NB4 (cell line): Measurements from ENCODE around the gene SLC22A2.

Experiments
- DNase-seq: peaks from one replicate; pipeline ENCODE4 v3.0.0; 2010; ENCODE audit warnings: low read depth
- H3K4me3 ChIP-seq: one replicate; pipeline ENCODE4 v1.5.1; 2011; ENCODE audit warnings: mild to moderate bottlenecking, low read depth, low read length, moderate library complexity
- MYC ChIP-seq: IDR thresholded peaks from 2 replicates; pipeline ENCODE4 v1.6.1; 2011; ENCODE audit warnings: low read depth, low read length
- POLR2A ChIP-seq: IDR thresholded peaks from 2 replicates; pipeline ENCODE4 v1.6.1; 2011; ENCODE audit warnings: mild to moderate bottlenecking; ENCODE audit not compliant: insufficient read length; ENCODE audit errors: extremely low read depth
- TF ChIP-seq, protein P1 (sequence below): IDR thresholded peaks from 2 replicates; pipeline ENCODE4 v1.6.1; 2011; ENCODE audit warnings: low read depth, low read length
- TF ChIP-seq, protein P2 (sequence below): IDR thresholded peaks from one replicate; pipeline ENCODE4 v1.5.1; 2012; ENCODE audit warnings: low read depth, low read length

SLC22A2 gene

DNA sequence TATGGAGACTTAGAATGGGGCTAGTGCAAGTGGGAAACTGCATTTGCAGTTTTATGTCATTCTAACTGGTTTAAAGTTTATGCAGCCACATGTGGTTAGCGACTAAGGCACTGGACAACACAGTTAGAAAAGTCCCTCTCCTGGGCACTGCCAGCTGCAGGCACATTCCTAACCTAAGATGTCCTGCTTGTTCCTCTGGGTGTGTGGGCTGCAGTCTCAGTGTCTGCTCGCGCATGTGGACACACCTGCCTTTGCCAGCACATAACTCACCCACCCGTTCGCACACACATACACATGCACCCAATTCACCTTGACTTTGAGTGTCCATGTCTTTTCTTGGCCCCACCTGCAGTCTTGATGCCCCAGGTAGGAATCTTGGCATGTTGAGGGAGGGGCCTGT lies 18.5 kb upstream of the SLC22A2 start:
- no peak for DNase-seq
- H3K4me3 ChIP-seq, result no peak overlapping the region
- no peak for TF ChIP-seq POLR2A
- TF ChIP-seq MYC, result no peak
- TF ChIP-seq, protein P1, sequence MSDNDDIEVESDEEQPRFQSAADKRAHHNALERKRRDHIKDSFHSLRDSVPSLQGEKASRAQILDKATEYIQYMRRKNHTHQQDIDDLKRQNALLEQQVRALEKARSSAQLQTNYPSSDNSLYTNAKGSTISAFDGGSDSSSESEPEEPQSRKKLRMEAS, result no peak
- TF ChIP-seq, protein P2, sequence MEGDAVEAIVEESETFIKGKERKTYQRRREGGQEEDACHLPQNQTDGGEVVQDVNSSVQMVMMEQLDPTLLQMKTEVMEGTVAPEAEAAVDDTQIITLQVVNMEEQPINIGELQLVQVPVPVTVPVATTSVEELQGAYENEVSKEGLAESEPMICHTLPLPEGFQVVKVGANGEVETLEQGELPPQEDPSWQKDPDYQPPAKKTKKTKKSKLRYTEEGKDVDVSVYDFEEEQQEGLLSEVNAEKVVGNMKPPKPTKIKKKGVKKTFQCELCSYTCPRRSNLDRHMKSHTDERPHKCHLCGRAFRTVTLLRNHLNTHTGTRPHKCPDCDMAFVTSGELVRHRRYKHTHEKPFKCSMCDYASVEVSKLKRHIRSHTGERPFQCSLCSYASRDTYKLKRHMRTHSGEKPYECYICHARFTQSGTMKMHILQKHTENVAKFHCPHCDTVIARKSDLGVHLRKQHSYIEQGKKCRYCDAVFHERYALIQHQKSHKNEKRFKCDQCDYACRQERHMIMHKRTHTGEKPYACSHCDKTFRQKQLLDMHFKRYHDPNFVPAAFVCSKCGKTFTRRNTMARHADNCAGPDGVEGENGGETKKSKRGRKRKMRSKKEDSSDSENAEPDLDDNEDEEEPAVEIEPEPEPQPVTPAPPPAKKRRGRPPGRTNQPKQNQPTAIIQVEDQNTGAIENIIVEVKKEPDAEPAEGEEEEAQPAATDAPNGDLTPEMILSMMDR, result no peak

DNA sequence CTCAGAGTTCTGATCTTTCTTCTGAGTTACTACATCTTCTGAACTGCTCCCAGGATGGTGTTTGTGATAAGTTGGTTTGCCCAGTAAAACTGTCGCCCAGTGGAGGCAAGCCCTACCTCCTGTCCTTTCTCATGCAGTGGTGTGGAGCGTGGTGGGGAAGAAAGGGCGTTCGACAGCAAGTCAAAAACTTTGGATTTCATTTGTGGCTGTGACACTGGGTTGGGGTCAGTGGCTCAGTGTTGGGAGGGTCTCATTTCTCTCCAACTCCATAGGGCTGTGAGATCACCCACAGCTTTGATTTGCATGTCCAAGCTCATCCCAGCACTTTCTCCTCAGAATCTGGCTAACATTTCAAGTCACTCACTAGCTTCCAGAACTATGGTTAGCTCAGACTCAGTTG lies 17.5 kb upstream of the SLC22A2 start:
- no peak for DNase-seq
- TF ChIP-seq MYC (no peak), POLR2A (no peak)
- TF ChIP-seq, protein P2, result no peak
- TF ChIP-seq, protein P1, result no peak
- no peak overlapping the region for H3K4me3 ChIP-seq

DNA sequence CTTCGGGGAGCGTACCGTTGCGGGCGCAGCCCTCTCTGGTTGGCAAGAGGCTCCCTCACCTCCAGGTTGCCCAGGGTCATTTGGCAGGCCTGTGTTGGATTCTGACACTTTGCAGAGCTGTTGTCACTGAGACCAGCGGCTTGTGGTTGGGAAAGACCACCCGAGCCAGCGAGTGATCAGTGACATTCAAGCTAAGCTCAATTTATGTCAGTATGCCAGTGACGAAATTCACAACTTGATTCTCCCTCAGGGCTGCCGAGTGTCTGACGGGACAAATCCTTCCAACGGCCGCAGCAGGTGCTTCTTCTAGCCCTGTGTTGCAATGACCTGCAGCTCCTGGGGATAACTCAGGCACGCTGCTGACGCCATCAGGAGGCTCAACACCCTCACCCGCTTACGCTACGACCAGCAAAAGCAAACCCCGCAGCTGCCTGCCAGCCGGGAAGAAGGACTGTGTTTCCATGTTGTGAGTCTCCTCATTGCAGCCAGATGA lies 16.9 kb upstream of the SLC22A2 start:
- TF ChIP-seq MYC (no peak), POLR2A (no peak)
- TF ChIP-seq, protein P1, result no peak
- TF ChIP-seq, protein P2, result no peak
- no peak for DNase-seq
- no peak overlapping the region for H3K4me3 ChIP-seq

DNA sequence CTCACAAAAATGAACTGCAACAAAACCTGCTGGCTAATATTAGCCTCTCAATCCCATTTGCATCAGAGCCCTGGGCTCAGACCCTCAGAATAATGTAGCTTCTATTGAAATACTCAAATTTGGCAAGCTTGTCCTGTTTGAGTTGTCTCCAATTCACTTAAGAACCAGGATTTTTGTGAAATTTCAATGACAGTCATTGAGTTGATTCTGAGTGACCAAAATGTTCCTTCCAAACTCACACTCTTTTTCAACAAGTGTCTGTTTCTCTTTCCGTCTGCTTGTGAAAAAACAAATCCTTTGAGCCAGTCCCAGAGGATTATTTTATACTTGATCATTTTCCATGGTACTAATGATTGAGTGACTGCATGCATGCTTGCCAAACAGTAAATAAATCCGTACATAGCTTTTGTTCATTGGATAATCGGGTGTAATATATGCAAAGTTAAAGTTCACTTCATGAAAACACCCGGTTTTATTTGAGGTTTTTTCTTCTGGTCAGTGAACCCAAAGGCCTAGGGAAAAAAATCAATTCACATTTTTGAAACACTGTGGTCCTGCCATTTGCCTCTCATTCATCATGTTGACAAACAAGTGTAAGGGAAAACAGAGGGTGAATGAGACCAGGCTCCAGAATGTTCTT lies 16.4 kb upstream of the SLC22A2 start:
- no peak for DNase-seq
- TF ChIP-seq, protein P2, result no peak
- TF ChIP-seq, protein P1, result no peak
- TF ChIP-seq POLR2A (no peak), MYC (no peak)
- no peak overlapping the region for H3K4me3 ChIP-seq

DNA sequence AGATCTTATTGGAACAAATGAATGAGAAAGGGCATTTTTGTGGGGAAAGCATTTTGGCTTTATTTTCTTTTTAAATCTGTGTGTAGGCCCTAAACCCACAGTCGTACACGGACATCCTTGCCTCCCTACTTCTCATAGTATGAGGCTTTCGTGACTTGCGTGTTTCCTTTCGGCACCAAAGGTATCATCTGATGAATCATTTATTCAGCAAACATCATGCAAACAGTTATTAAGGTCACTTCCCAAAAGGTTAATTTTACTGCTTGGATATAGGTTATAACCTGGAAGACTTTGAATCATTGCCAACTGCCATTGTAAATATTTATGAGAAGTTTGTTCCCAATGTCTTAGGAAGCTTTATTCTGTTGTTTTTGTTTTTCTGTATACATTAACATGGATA lies 15.1 kb upstream of the SLC22A2 start:
- H3K4me3 ChIP-seq, result no peak overlapping the region
- TF ChIP-seq, protein P1, result no peak
- no peak for TF ChIP-seq MYC
- no peak for TF ChIP-seq POLR2A
- TF ChIP-seq, protein P2, result no peak
- DNase-seq, result no peak

DNA sequence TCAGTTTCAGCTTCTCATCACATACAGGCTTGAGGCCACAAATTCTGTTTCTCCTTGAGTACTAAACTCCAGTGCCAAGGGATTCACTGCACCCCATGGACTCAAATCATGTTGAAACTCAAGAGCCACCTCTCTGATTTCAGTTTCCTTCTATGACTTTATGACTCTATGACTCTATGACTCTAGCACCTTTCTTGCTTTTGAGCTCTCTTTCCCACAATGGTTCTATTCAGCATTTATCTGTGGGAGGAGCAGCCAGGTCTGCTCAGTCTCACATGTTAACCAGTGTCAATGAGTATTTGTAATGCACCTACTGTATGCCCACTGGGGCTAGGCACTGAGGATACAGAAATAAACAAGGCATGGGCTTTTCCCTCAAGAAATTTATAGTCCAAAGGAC lies 14.6 kb upstream of the SLC22A2 start:
- TF ChIP-seq, protein P2, result no peak
- TF ChIP-seq POLR2A (no peak), MYC (no peak)
- TF ChIP-seq, protein P1, result no peak
- no peak overlapping the region for H3K4me3 ChIP-seq
- no peak for DNase-seq
